Measurements from ENCODE around the gene YBX2.

DNA sequence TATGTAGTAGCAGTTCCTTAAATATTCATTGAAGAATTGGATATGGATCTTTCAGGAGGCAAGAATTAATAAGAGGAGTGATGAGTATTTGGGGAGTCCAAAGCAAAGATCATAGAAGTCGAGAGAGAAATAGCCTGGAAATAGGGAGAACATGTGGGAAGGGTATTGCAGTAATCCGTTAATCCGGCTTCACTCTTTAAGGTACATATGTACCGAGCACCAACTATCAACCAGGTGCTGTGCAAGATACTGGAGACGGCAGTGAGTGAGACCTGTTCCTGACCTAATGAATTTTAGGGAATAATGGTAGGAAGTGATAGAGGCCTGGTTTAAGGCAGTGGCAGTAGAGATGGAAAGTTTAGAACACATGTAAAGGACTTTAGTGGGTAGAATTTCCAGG lies 41.4 kb downstream of the YBX2 start:
- TF ChIP-seq, protein P1, sequence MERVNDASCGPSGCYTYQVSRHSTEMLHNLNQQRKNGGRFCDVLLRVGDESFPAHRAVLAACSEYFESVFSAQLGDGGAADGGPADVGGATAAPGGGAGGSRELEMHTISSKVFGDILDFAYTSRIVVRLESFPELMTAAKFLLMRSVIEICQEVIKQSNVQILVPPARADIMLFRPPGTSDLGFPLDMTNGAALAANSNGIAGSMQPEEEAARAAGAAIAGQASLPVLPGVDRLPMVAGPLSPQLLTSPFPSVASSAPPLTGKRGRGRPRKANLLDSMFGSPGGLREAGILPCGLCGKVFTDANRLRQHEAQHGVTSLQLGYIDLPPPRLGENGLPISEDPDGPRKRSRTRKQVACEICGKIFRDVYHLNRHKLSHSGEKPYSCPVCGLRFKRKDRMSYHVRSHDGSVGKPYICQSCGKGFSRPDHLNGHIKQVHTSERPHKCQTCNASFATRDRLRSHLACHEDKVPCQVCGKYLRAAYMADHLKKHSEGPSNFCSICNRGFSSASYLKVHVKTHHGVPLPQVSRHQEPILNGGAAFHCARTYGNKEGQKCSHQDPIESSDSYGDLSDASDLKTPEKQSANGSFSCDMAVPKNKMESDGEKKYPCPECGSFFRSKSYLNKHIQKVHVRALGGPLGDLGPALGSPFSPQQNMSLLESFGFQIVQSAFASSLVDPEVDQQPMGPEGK (CRISPR knock-in tag; IDR thresholded peaks at IDR 0.05; ENCODE audit: borderline replicate concordance): no peak
- no peak for TF ChIP-seq OSR1 (CRISPR knock-in tag; IDR thresholded peaks at IDR 0.05)
- TF ChIP-seq, protein P2, sequence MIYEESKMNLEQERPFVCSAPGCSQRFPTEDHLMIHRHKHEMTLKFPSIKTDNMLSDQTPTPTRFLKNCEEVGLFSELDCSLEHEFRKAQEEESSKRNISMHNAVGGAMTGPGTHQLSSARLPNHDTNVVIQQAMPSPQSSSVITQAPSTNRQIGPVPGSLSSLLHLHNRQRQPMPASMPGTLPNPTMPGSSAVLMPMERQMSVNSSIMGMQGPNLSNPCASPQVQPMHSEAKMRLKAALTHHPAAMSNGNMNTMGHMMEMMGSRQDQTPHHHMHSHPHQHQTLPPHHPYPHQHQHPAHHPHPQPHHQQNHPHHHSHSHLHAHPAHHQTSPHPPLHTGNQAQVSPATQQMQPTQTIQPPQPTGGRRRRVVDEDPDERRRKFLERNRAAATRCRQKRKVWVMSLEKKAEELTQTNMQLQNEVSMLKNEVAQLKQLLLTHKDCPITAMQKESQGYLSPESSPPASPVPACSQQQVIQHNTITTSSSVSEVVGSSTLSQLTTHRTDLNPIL (CRISPR knock-in tag; IDR thresholded peaks at IDR 0.05; ENCODE audit: low read depth): no peak
- TF ChIP-seq, protein P3, sequence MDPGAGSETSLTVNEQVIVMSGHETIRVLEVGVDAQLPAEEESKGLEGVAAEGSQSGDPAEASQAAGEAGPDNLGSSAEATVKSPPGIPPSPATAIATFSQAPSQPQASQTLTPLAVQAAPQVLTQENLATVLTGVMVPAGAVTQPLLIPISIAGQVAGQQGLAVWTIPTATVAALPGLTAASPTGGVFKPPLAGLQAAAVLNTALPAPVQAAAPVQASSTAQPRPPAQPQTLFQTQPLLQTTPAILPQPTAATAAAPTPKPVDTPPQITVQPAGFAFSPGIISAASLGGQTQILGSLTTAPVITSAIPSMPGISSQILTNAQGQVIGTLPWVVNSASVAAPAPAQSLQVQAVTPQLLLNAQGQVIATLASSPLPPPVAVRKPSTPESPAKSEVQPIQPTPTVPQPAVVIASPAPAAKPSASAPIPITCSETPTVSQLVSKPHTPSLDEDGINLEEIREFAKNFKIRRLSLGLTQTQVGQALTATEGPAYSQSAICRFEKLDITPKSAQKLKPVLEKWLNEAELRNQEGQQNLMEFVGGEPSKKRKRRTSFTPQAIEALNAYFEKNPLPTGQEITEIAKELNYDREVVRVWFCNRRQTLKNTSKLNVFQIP (CRISPR knock-in tag; IDR thresholded peaks at IDR 0.05; ENCODE audit: borderline replicate concordance, low read depth): no peak
- TF ChIP-seq TOX (CRISPR knock-in tag; IDR thresholded peaks at IDR 0.05; ENCODE audit: borderline replicate concordance): no peak
- no peak for TF ChIP-seq ARNTL (CRISPR knock-in tag; IDR thresholded peaks at IDR 0.05; ENCODE audit: borderline replicate concordance, low read depth)
- no peak for TF ChIP-seq ZFP3 (CRISPR knock-in tag; IDR thresholded peaks at IDR 0.05)
- TF ChIP-seq PPARA (CRISPR knock-in tag; IDR thresholded peaks at IDR 0.05; ENCODE audit: borderline replicate concordance): no peak
- TF ChIP-seq SNAI2 (CRISPR knock-in tag; IDR thresholded peaks at IDR 0.05): no peak
- TF ChIP-seq, protein P4, sequence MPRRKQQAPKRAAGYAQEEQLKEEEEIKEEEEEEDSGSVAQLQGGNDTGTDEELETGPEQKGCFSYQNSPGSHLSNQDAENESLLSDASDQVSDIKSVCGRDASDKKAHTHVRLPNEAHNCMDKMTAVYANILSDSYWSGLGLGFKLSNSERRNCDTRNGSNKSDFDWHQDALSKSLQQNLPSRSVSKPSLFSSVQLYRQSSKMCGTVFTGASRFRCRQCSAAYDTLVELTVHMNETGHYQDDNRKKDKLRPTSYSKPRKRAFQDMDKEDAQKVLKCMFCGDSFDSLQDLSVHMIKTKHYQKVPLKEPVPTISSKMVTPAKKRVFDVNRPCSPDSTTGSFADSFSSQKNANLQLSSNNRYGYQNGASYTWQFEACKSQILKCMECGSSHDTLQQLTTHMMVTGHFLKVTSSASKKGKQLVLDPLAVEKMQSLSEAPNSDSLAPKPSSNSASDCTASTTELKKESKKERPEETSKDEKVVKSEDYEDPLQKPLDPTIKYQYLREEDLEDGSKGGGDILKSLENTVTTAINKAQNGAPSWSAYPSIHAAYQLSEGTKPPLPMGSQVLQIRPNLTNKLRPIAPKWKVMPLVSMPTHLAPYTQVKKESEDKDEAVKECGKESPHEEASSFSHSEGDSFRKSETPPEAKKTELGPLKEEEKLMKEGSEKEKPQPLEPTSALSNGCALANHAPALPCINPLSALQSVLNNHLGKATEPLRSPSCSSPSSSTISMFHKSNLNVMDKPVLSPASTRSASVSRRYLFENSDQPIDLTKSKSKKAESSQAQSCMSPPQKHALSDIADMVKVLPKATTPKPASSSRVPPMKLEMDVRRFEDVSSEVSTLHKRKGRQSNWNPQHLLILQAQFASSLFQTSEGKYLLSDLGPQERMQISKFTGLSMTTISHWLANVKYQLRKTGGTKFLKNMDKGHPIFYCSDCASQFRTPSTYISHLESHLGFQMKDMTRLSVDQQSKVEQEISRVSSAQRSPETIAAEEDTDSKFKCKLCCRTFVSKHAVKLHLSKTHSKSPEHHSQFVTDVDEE (CRISPR knock-in tag; IDR thresholded peaks at IDR 0.05): no peak
- no peak for TF ChIP-seq ZNF565 (CRISPR knock-in tag; conservative IDR thresholded peaks at IDR 0.05; ENCODE audit: low read depth)
- TF ChIP-seq RARB (CRISPR knock-in tag; IDR thresholded peaks at IDR 0.05): no peak

Data from SK-N-SH treated with all-trans-retinoic acid at 6 μM for 48 hours (cell line).